ENCODE data around the gene SEPTIN1.
A peak's percentile ranks its signal among the peaks of the same experiment; 100 is the strongest.
"Not testable (repeated sequence)": the region's sequence is repeated elsewhere in the genome, so short reads cannot be mapped to it uniquely, and the experiment has no call there.

SEPTIN1 gene

GRCh38 chr16:30351001-30351441 is 31.3 kb downstream of the SEPTIN1 start:
- no peak for DNase-seq
- in situ Hi-C loops (cut with MboI; ENCODE audit: low pct_unique_long_range_greater_than_20kb, low sequenced_read_pairs) = loop anchor here (10.0 kb wide), 1 partner anchor 54 kb away; the partner anchor contains the start of gene ZNF771

DNA sequence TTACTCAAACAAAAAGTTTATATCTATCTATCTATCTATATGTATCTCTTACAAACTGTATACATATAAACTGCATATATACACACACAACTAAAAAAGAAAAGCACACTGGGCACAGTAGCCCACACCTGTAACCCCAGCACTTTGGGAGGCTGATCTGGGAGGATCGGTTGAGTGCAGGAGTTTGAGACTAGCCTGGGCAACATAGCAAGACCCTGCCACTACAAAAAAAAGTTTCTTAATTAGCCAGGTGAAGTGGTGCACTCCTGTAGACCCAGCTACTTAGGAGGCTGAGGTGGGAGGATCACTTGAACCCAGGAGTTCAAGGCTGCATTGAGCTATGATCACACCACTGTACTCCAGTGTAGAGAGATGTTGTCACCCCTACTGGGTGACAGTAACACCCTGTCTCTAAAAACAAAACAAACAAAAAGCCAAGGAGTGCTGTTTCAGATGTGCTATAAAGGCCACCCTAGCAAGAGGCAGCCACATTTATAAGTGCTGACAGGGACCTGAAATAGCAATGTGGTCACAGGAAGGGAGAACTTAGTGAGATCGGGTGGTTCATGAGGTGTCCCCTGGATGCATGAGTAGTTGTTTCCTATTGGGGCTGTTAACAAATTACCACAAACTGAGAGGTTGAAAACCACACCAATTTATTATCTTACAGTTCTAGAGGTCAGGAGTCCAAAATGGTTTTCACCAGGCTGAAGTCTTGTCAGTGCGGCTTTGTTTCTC is 32.1 kb downstream of the SEPTIN1 start:
- in situ Hi-C loops (cut with MboI; ENCODE audit: low pct_unique_long_range_greater_than_20kb, low sequenced_read_pairs) = loop anchor here (10.0 kb wide), 1 partner anchor 54 kb away; the partner anchor contains the start of gene ZNF771
- no peak for DNase-seq

DNA sequence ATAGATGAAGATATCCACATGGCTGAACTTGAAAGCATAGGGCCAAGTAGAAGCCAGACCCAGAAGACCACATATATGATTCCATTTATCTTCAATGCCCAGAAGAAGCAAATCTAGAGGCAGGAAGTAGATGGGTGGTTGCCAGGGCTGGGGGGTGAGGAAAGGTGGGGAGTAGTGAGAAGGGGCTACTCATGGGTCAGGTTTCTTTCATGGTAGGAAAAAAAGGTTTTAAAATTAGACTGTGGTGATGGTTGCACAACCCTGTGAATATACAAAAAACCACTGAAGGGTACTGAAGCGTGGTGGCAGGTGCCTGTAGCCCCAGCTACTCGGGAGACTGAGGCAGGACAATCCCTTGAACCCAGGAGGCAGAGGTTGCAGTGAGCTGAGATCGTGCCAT is 32.7 kb downstream of the SEPTIN1 start:
- in situ Hi-C loops (cut with MboI; ENCODE audit: low pct_unique_long_range_greater_than_20kb, low sequenced_read_pairs) = loop anchor here (10.0 kb wide), 1 partner anchor 55 kb away; the partner anchor contains the start of gene ZNF771
- DNase-seq = peak; percentile 54

DNA sequence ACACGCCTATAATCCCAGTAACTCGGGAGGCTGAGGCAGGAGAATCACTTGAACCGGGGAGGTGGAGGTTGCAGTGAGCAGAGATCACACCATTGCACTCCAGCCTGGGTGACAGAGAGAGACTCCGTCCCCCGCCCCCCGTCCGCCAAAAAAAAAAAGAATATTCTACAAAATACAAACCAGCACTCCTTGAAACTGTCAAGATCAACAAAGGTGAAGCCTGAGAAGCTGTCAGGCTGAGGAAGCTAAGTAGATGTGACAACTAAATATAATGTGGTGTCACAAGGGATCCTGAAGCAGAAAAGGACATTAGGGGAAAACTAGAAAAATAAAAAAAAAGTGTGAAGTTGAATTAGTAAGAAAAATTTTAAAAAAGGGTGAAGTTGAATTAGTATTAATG is 33.4 kb downstream of the SEPTIN1 start:
- in situ Hi-C loops (cut with MboI; ENCODE audit: low pct_unique_long_range_greater_than_20kb, low sequenced_read_pairs) = no loop called here

DNA sequence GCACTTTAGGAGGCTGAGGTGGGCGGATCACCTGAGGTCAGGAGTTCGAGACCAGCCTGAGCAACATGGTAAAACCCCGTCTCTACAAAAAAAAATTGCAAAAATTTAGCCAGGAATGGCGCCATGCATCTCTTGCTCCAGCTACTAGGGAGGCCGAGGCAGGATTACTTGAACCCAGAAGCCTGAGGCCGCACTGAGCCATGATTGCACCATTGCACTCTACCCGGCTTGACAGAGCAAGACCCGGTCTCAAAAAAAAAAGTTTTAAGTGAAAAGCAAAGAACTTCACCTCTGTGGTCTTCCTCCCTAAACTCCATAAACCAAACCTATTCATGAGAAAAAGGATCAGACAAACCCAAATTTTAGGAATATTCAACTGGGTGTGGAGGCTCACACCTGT is 34.2 kb downstream of the SEPTIN1 start:
- in situ Hi-C loops (cut with MboI; ENCODE audit: low pct_unique_long_range_greater_than_20kb, low sequenced_read_pairs) = no loop called here
- DNase-seq = no peak

More for the DNA sequence above, 33.4 kb downstream of the SEPTIN1 start:
- DNase-seq = no peak

GRCh38 chr16:30346286-30346685 is 36.1 kb downstream of the SEPTIN1 start:
- in situ Hi-C loops (cut with MboI; ENCODE audit: low pct_unique_long_range_greater_than_20kb, low sequenced_read_pairs) = no loop called here

DNA sequence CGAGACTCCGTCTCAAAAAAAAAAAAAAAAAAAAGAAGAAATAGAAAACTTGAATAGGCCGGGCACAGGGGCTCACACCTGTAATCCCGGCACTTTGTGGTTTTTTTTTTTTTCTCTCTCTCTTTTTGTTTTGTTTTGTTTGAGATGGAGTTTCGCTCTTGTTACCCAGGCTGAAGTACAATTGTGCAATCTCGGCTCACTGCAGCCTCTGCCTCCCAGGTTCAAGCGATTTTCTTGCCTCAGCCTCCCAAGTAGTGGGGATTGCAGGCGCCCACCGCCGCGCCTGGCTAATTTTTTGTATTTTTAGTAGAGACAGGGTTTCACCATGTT is 38.9 kb downstream of the SEPTIN1 start:
- in situ Hi-C loops (cut with MboI; ENCODE audit: low pct_unique_long_range_greater_than_20kb, low sequenced_read_pairs) = not testable (repeated sequence)

More at GRCh38 chr16:30346286-30346685, 36.1 kb downstream of the SEPTIN1 start:
- DNase-seq = no peak

GRCh38 chr16:30342751-30343490 is 39.4 kb downstream of the SEPTIN1 start:
- no peak for DNase-seq
- in situ Hi-C loops (cut with MboI; ENCODE audit: low pct_unique_long_range_greater_than_20kb, low sequenced_read_pairs) = no loop called here

More for the DNA sequence above, 38.9 kb downstream of the SEPTIN1 start:
- DNase-seq = not testable (repeated sequence)

DNA sequence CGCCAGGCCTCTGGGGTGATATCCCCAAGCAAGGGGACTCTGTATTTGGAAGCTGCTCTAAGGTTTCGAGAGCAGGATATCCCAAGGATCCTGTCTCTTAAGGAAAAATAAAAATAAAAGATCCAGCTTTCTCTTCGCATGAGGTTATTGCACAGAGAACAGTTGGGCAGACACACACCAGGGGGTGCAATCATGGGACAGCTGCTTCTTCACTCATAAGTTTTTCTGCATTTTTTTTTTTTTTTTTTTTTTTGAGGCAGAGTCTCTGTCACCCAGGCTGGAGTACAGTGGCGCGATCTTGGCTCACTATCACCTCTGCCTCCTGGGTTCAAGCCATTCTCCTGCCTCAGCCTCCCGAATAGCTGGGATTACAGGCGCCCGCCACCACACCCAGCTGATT is 40.4 kb downstream of the SEPTIN1 start:
- in situ Hi-C loops (cut with MboI; ENCODE audit: low pct_unique_long_range_greater_than_20kb, low sequenced_read_pairs); DNase-seq: not testable (repeated sequence)

DNA sequence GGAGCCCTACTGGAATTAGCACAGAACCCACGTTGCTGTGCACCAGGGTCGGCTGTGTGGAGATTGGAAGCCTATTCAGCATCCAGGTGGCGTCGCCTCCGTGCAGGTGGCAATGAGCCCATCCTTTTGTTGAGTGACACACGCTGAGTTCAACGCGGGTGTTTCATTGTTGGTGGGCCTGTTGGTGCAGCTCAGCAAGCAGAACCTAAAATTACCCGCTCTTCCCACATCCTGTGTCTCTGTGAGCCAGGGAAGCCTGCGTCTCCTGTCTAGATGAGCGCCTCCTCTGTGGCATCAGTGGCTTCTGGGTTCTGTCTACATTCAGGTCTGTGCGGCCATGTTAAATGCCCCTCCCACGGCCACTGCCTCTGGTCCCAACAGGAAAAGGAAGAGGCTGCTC is 41.7 kb downstream of the SEPTIN1 start:
- in situ Hi-C loops (cut with MboI; ENCODE audit: low pct_unique_long_range_greater_than_20kb, low sequenced_read_pairs) = no loop called here
- DNase-seq = no peak

GRCh38 chr16:30338715-30339114 is 43.6 kb downstream of the SEPTIN1 start:
- DNase-seq; in situ Hi-C loops (cut with MboI; ENCODE audit: low pct_unique_long_range_greater_than_20kb, low sequenced_read_pairs): not testable (repeated sequence)

DNA sequence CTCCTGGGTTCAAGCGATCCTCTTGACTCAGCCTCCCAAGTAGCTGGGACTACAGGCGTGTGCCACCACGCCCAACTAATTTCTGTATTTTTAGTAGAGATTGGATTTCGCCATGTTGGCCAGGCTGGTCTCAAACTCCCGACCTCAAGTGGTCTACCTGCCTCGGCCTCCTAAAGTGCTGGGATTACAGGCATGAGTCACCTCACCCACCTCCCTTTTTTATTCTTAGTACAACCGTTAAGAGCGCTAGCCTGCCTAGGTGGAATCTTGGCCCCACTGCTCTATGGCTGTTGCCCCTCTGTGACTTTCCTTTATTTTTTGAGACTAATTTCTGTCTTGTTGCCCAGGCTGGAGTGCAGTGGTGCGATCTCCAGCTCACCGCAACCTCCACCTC is 44.4 kb downstream of the SEPTIN1 start:
- in situ Hi-C loops (cut with MboI; ENCODE audit: low pct_unique_long_range_greater_than_20kb, low sequenced_read_pairs); DNase-seq: not testable (repeated sequence)

DNA sequence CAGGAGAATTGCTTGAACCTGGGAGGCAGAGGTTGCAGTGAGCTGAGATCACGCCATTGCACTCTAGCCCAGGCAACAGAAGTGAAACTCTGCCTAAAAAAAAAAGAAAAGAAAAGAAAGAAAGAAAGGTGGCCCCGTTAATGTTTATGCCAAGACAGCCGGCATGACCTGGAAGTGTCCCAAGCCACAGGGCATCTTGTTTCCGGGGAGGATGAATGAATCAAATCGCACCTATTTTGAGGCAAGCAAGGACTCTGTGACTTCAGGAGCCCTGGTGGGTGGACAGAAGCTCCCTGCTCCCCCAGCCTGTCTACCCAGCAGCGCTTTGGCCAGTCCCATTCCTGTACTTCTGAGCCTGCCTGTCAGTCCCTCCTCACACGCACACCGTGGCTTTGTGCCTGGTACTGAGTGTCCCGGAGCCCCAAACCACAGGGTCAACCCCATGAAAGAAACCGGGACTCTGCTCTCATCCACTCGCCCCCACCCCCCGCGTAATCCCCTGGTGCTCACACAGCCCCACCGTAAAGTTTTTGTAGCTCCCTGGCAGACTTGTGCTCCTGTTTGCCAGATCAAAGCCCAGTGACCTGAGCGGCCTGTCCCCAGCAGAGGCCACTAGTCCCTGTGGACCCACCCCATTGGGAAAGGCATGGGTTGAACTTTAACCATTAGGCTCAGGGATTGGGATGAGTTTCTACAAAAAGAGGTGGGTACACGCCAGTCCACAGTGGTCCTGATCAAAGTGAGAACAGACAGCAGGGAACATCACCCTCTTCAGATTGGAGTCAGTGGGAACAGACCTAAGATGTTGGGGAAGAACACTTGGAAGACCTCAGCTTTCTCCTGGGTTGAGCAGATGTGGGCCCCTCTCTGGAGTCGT is 46.5 kb downstream of the SEPTIN1 start:
- DNase-seq = no peak

DNA sequence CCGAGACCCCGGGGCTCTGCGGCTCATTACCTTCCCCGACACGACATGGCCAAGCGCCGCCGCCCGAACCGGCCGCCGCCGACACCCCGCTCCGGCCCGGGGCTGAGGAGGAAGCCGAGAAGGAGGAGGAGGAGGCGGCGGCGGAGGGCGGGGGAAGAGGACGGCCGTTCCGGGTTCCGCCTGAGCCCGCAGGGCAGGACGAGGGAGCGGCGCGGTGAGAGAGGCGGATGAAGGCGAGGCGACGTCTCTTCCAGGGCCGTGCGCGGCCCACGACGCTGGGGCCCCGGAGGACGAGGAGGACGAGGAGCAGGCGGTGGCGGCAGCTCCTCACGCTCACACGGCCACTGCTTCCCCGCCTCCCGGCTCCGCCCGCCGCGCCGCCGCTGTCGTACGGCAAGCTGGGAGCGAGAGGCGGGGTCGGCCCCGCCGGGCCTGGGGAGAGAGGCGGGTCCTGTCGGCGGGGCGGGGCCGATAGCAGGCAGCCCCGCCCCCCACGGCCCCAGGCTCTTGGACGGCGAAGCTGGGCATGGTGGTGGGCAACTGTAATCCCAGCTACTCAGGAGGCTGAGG is 47.2 kb downstream of the SEPTIN1 start:
- in situ Hi-C loops (cut with MboI; ENCODE audit: low pct_unique_long_range_greater_than_20kb, low sequenced_read_pairs) = not testable (repeated sequence)
- DNase-seq = peak; percentile 87

More for the DNA sequence above, 46.5 kb downstream of the SEPTIN1 start:
- in situ Hi-C loops (cut with MboI; ENCODE audit: low pct_unique_long_range_greater_than_20kb, low sequenced_read_pairs) = no loop called here

DNA sequence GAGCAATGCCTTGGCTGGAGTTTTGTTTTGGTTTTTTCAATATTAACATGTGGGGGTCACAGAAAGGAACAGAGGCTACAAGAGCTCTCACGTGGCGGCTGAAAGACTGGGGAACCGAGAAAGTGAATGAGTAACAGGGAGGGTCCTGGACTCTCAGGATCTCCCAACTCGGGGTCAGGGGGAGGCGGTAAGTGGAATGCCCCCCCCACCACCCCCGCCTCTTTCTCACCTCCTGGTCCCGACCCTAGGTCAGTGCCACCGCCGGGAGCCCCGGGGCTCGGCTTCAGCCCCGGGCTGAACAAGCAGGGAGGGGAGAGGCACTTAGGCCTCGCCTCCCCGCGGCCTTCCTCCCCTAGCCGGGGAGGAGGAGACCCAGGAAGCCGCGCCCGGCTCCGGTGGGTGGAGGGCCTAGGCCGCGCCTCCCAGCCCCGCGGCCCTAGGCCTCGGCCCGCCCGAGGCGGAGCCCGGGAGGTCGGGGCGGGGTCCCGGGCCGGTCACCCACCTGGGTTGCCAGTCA is 47.8 kb downstream of the SEPTIN1 start:
- in situ Hi-C loops (cut with MboI; ENCODE audit: low pct_unique_long_range_greater_than_20kb, low sequenced_read_pairs) = not testable (repeated sequence)
- peak; percentile 70 for DNase-seq
